ENCODE data around the gene PAX3.

DNA sequence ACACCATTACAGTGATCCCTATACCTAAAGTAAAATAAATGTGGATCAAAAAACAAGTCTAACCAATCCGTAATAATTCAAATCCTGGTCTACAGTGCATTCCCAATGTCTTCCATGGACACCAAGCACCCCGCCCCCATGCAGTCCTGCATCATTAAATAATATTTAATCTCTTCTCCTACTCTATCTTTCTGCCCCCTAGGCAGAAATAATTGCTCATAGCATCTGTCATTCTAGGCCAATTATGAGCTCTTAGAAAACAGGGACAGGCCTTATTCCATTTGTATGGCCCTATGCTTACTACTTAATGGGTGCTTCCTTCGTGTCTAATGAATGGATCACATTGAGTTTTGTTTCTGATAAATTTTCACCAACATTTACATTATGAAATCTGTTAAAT is 66.4 kb downstream of the PAX3 start:
- TF ChIP-seq, protein P1, sequence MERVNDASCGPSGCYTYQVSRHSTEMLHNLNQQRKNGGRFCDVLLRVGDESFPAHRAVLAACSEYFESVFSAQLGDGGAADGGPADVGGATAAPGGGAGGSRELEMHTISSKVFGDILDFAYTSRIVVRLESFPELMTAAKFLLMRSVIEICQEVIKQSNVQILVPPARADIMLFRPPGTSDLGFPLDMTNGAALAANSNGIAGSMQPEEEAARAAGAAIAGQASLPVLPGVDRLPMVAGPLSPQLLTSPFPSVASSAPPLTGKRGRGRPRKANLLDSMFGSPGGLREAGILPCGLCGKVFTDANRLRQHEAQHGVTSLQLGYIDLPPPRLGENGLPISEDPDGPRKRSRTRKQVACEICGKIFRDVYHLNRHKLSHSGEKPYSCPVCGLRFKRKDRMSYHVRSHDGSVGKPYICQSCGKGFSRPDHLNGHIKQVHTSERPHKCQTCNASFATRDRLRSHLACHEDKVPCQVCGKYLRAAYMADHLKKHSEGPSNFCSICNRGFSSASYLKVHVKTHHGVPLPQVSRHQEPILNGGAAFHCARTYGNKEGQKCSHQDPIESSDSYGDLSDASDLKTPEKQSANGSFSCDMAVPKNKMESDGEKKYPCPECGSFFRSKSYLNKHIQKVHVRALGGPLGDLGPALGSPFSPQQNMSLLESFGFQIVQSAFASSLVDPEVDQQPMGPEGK (CRISPR knock-in tag; IDR thresholded peaks at IDR 0.05) = no peak
- no peak for TF ChIP-seq NFKBIZ (CRISPR knock-in tag; IDR thresholded peaks at IDR 0.05)
- TF ChIP-seq, protein P2, sequence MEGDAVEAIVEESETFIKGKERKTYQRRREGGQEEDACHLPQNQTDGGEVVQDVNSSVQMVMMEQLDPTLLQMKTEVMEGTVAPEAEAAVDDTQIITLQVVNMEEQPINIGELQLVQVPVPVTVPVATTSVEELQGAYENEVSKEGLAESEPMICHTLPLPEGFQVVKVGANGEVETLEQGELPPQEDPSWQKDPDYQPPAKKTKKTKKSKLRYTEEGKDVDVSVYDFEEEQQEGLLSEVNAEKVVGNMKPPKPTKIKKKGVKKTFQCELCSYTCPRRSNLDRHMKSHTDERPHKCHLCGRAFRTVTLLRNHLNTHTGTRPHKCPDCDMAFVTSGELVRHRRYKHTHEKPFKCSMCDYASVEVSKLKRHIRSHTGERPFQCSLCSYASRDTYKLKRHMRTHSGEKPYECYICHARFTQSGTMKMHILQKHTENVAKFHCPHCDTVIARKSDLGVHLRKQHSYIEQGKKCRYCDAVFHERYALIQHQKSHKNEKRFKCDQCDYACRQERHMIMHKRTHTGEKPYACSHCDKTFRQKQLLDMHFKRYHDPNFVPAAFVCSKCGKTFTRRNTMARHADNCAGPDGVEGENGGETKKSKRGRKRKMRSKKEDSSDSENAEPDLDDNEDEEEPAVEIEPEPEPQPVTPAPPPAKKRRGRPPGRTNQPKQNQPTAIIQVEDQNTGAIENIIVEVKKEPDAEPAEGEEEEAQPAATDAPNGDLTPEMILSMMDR (CRISPR knock-in tag; IDR thresholded peaks at IDR 0.05) = no peak
- TF ChIP-seq, protein P3, sequence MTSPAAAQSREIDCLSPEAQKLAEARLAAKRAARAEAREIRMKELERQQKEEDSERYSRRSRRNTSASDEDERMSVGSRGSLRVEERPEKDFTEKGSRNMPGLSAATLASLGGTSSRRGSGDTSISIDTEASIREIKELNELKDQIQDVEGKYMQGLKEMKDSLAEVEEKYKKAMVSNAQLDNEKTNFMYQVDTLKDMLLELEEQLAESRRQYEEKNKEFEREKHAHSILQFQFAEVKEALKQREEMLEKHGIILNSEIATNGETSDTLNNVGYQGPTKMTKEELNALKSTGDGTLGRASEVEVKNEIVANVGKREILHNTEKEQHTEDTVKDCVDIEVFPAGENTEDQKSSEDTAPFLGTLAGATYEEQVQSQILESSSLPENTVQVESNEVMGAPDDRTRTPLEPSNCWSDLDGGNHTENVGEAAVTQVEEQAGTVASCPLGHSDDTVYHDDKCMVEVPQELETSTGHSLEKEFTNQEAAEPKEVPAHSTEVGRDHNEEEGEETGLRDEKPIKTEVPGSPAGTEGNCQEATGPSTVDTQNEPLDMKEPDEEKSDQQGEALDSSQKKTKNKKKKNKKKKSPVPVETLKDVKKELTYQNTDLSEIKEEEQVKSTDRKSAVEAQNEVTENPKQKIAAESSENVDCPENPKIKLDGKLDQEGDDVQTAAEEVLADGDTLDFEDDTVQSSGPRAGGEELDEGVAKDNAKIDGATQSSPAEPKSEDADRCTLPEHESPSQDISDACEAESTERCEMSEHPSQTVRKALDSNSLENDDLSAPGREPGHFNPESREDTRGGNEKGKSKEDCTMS (CRISPR knock-in tag; conservative IDR thresholded peaks at IDR 0.05) = no peak
